Urinary bladder (tissue), 4 donors: ENCODE data around the gene ZFHX3. TPM values are rescaled to one million over a fixed set of nuclear protein-coding genes. Genes with fewer than 3 reads are reported as not detected.

Source experiments
- DNase-seq: peaks from one replicate; pipeline ENCODE4 v3.0.0-alpha.2; 2015; ENCODE audit errors: extremely low spot score
- H3K27ac ChIP-seq: one replicate; pipeline ENCODE4 v1.5.1; 2013; ENCODE audit warnings: low read depth, mild to moderate bottlenecking, moderate library complexity
- H3K36me3 ChIP-seq: one replicate; pipeline ENCODE4 v1.6.1; 2013; ENCODE audit warnings: mild to moderate bottlenecking, moderate library complexity; ENCODE audit not compliant: insufficient read depth
- H3K4me1 ChIP-seq: one replicate; pipeline ENCODE4 v1.6.1; 2013; ENCODE audit warnings: mild to moderate bottlenecking, moderate library complexity; ENCODE audit not compliant: insufficient read depth
- H3K4me3 ChIP-seq: one replicate; pipeline ENCODE4 v1.5.1; 2013; ENCODE audit warnings: low read depth, low read length
- WGBS: extraction: QIAGEN DNeasy Blood & Tissue Kit; methylation state at CpG from one replicate; pipeline ENCODE4 v1.1.7; 2013; 5-methylcytosine and 5-hydroxymethylcytosine counted together
- polyA plus RNA-seq: library from polyadenylated mRNA; stranded (reverse); fragments of 200-250 nt; gene quantifications from one replicate; pipeline ENCODE4 v1.2.3, GENCODE V29; 2013
- total RNA-seq: library from RNA; depleted of rRNA; stranded (reverse); fragments of >200 nt; gene quantifications from one replicate; pipeline ENCODE4 v1.2.3, GENCODE V29; 2014
- donor health status: healthy with polysubstance abuse.
- donor health status: healthy.

The ZFHX3 gene
- total and polyA plus RNA-seq, 2 donors = 11.8 to 19.4 TPM

- Histone ChIP-seq H3K4me3 (no peak overlapping the region), H3K4me1 (peaks cover 2% of the 10 kb centered on the region), H3K36me3 (no peaks in the 10 kb centered on the region), H3K27ac (peak overlapping the region; percentile 96)
- no peak for DNase-seq
- 22% methylated on average over 5 of the region's 5 CpGs for WGBS
Measured at GRCh38 chr16:73054813-73055482, 7.0 kb upstream of the ZFHX3 start.

DNA sequence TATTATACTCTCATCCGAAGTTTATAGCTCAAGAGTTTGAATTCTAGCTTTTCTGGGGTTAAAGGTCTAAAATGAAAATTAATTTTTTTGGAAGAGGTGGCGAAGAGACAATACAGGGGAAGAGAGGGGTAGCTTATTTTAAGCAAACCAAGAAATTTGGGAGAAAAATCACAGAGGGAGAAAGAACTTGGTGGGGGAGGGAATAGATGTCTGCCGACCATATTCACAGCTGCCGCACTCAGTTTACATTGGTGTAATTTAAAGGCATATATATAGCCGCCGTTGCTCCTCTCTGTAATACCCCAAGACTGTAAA is 6.5 kb upstream of the ZFHX3 start:
- WGBS = 34% methylated on average over 6 of the region's 6 CpGs
- DNase-seq = no peak
- Histone ChIP-seq H3K4me1 (peaks cover 2% of the 10 kb centered on the region), H3K4me3 (no peak overlapping the region), H3K36me3 (no peaks in the 10 kb centered on the region), H3K27ac (peak overlapping the region; percentile 83)

DNA sequence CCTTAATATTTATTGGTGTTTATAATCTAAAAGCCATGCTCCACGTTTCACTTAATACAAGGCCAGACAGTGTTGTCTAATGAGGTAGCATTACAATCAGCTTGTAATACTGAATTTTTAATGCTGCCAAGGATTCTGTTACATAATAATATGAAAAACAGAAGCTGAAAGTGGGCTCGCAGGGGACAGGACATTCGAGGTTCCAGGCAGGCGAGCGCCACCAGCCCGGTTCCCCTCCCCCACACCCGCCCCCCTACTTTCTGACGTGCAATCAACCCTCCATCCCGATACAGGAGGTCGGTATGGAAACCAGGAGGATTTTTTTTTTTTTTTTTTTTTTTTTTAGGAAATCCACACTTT is 6.2 kb upstream of the ZFHX3 start:
- WGBS = 31% methylated on average over 10 of the region's 10 CpGs
- no peak for DNase-seq
- Histone ChIP-seq H3K36me3 (no peaks in the 10 kb centered on the region), H3K4me1 (peaks cover 4% of the 10 kb centered on the region), H3K27ac (peak overlapping the region; percentile 61), H3K4me3 (no peak overlapping the region)

DNA sequence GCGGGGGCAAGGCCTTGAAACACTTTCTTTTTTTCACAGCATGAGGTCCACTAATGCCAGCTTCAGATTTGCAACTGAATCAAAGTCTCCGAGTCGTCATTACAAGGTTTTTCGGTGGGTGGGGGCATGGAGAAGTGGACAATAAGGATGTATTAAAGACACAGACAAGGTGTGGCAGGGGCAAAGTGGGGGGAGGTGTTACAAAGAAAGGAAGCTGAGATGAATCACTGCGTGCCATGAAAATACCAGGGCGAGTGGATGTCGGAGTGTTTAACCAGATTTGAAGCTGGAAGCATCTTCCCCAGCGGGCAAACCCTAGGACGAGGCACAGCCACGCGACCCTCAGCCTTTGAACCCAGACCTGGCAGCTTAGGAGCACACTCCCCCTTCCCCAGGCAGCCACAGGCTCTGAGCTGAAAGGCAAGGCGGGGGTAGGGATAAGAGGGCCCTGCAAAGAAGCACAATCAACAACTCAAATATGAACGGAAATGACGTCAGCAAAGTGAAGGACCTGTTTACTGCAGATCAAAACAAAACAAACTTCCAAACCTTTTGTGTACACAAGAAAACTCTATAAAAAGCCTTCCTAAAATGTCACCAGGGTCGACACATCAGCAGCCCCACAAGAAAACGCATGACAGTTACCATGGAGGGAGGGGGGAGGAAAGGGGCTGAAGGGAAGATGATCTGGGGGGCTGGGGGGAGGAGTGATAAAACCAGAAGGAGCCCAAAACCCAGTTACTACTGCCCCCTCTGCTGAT is 5.6 kb upstream of the ZFHX3 start:
- no peak for DNase-seq
- 36% methylated on average over 16 of the region's 16 CpGs for WGBS
- Histone ChIP-seq H3K36me3 (no peaks in the 10 kb centered on the region), H3K27ac (peak overlapping the region; percentile 77), H3K4me1 (peaks cover 4% of the 10 kb centered on the region), H3K4me3 (no peak overlapping the region)

GRCh38 chr16:73053038-73053363 is 5.1 kb upstream of the ZFHX3 start:
- DNase-seq = no peak
- peaks cover 4% of the 10 kb centered on the region for H3K4me1 ChIP-seq
- 64% methylated on average over 4 of the region's 4 CpGs for WGBS

DNA sequence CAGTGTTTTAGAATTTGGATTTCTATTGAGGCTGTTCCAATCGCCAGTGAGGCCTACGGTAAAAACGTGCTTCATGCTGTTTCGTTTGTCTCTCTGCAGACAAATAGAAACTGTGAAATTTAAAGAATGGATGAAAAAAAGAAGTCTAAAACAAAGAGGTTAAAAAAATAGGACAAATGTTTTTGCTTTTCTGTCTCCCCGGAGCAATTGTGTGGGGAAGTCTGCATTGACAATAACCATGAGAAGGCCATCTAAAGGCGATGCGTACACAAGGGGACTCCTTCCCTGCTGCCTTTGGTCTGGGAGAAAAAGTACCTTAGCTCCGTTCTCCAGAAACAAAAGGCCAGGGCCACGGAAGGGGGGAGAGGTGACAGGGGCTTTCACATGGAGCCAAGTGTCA is 4.6 kb upstream of the ZFHX3 start:
- DNase-seq = no peak
- Histone ChIP-seq H3K4me3 (no peak overlapping the region), H3K36me3 (no peaks in the 10 kb centered on the region), H3K27ac (peak overlapping the region; percentile 72), H3K4me1 (peaks cover 4% of the 10 kb centered on the region)
- WGBS = 73% methylated on average over 9 of the region's 9 CpGs

More at GRCh38 chr16:73053038-73053363, 5.1 kb upstream of the ZFHX3 start:
- H3K36me3 ChIP-seq = no peaks in the 10 kb centered on the region
- peak overlapping the region; percentile 77 for H3K27ac ChIP-seq
- no peak overlapping the region for H3K4me3 ChIP-seq

GRCh38 chr16:73051961-73052360 is 4.0 kb upstream of the ZFHX3 start:
- DNase-seq = no peak
- Histone ChIP-seq H3K36me3 (no peaks in the 10 kb centered on the region), H3K4me1 (peaks cover 4% of the 10 kb centered on the region), H3K27ac (peak overlapping the region; percentile 56), H3K4me3 (no peak overlapping the region)
- WGBS = 81% methylated on average over 9 of the region's 9 CpGs

GRCh38 chr16:73051226-73051625 is 3.3 kb upstream of the ZFHX3 start:
- DNase-seq = no peak
- Histone ChIP-seq H3K4me3 (no peak overlapping the region), H3K36me3 (no peaks in the 10 kb centered on the region), H3K27ac (peak overlapping the region; percentile 76), H3K4me1 (peaks cover 4% of the 10 kb centered on the region)
- WGBS = 35% methylated on average over 5 of the region's 5 CpGs

DNA sequence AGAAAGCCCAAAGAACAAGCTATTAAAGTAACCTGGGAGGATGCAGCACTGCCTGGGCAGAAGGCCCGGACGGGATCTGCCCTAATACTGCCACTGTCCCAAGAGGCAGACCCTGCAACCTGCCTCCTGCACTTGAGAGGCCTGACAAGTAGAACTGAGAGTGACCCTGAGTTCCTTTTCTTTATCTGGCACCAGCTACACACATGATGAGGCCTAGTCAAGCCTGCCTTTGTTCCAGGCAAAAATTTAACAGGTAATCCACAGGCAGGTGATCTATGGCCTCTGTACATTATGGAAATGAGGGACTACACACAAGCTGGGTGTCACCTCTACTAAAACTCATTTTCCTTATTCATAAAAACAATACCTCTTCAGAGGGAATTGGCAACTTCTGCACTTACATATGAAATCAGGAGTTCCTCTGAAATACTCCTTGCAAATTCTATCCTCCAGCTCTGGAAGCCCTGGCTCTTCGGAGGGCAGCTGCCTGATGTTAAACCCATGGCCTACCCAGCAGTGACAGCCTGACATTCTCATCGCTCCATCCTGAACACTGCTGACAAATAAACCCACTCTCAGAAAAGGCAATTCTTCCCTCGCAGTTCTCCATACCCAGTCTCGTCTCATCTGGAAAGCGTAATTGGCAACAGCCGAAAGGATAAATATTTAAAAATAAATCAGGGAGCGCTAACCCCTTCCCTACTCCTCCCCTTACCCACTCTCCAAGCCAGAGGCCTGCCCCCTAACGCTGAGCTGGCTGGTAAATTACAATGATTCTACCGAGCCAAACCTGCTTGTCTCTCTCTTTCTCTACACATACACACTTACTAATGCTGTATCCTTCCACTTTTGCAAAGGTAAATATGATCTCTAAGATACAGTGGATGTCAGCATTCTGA is 2.5 kb upstream of the ZFHX3 start:
- WGBS = 34% methylated on average over 11 of the region's 11 CpGs
- DNase-seq = no peak
- H3K27ac ChIP-seq = peak overlapping the region; percentile 87
- no peak overlapping the region for H3K4me3 ChIP-seq
- H3K36me3 ChIP-seq = no peaks in the 10 kb centered on the region
- H3K4me1 ChIP-seq = peaks cover 4% of the 10 kb centered on the region

GRCh38 chr16:73049511-73049910 is 1.6 kb upstream of the ZFHX3 start:
- DNase-seq = no peak
- 58% methylated on average over 4 of the region's 4 CpGs for WGBS
- Histone ChIP-seq H3K27ac (peak overlapping the region; percentile 48), H3K4me3 (no peak overlapping the region), H3K4me1 (peaks cover 4% of the 10 kb centered on the region), H3K36me3 (no peaks in the 10 kb centered on the region)

GRCh38 chr16:73049091-73049490 is 1.2 kb upstream of the ZFHX3 start:
- no peaks in the 10 kb centered on the region for H3K36me3 ChIP-seq
- peaks cover 4% of the 10 kb centered on the region for H3K4me1 ChIP-seq
- H3K27ac ChIP-seq = peak overlapping the region; percentile 48
- no peak for DNase-seq
- 74% methylated on average over 8 of the region's 8 CpGs for WGBS
- no peak overlapping the region for H3K4me3 ChIP-seq

GRCh38 chr16:73048292-73049080 is 558 bp upstream of the ZFHX3 start:
- no peak for DNase-seq
- no peaks in the 10 kb centered on the region for H3K36me3 ChIP-seq
- H3K4me3 ChIP-seq = peak overlapping the region; percentile 94
- WGBS = 5% methylated on average over 57 of the region's 57 CpGs
- peaks cover 4% of the 10 kb centered on the region for H3K4me1 ChIP-seq
- H3K27ac ChIP-seq = peak overlapping the region; percentile 92

GRCh38 chr16:73047221-73047535 is 750 bp downstream of the ZFHX3 start:
- peaks cover 4% of the 10 kb centered on the region for H3K4me1 ChIP-seq
- H3K4me3 ChIP-seq = peak overlapping the region; percentile 94
- H3K36me3 ChIP-seq = no peaks in the 10 kb centered on the region
- no peak for DNase-seq
- 29% methylated on average over 6 of the region's 6 CpGs for WGBS
- peak overlapping the region; percentile 92 for H3K27ac ChIP-seq
